Right lobe of liver (tissue), 6 donors: Measurements from ENCODE around the gene PEX6. TPM values are rescaled to one million over a fixed set of nuclear protein-coding genes. Genes with fewer than 3 reads are reported as not detected.
A peak's percentile ranks its signal among the peaks of the same experiment; 100 is the strongest.
"Not testable (repeated sequence)": the region's sequence is repeated elsewhere in the genome, so short reads cannot be mapped to it uniquely, and the experiment has no call there.

Source experiments
- ATAC-seq, 4 donors: fragments of 200-7000 bp; cut with Tn5 transposase; one replicate each; pipeline ENCODE4 v1.9.1; 2020; ENCODE audit warnings: mild to moderate bottlenecking in 4 of 4, moderate library complexity in 4 of 4
- DNase-seq, 3 donors: peaks; one replicate each; pipeline ENCODE4 v3.0.0-alpha.2; 2020
- H3K27ac ChIP-seq, 3 donors: fragments of 200-600 bp; one replicate each; pipeline ENCODE4 v1.8.0; 2022
- H3K27me3 ChIP-seq, 2 donors: fragments of 200-600 bp; one replicate each; pipeline ENCODE4 v1.8.0; 2022
- H3K36me3 ChIP-seq, 4 donors: fragments of 200-600 bp; sonication (generic) in 1 of 4; one replicate each; pipeline versions ENCODE4 v1.5.1 to v1.8.0; 2017 to 2022; ENCODE audit warnings: control low read depth in 1 of 4
- H3K4me1 ChIP-seq, 4 donors: fragments of 200-600 bp; sonication (generic) in 1 of 4; one replicate each; pipeline versions ENCODE4 v1.5.1 to v1.8.0; 2017 to 2022; ENCODE audit warnings: control low read depth in 1 of 4
- H3K4me3 ChIP-seq, 3 donors: fragments of 200-600 bp; one replicate each; pipeline ENCODE4 v1.8.0; 2022
- H3K9me3 ChIP-seq, 4 donors: fragments of 200-600 bp; sonication (generic) in 1 of 4; one replicate each; pipeline versions ENCODE4 v1.5.1 to v1.8.0; 2017 to 2022; ENCODE audit warnings: control low read depth in 1 of 4
- POLR2A ChIP-seq: fragments of 450-650 bp; IDR thresholded peaks from one replicate; pipeline ENCODE4 v1.6.1; 2017; ENCODE audit warnings: antibody characterized with exemption, mild to moderate bottlenecking
- WGBS: methylation state at CpG from one replicate; pipeline ENCODE4 v1.1.6; 2018; ENCODE audit warnings: low coverage, low lambda C conversion rate; ENCODE audit not compliant: insufficient coverage; ENCODE audit errors: missing lambda C conversion rate; 5-methylcytosine and 5-hydroxymethylcytosine counted together
- intact Hi-C, 2 donors: fragments of 100-400 bp; cut with DNase I; formaldehyde crosslinking; loops; one replicate each; pipeline versions ENCODE4 v1.11.2 to v1.14.1; 2022
- total RNA-seq, 6 experiments: library from RNA; depleted of rRNA in 2 of 6; stranded (reverse); fragments of >200 nt in 2 of 6; fragmentation: NEBNext Ultra II Directional in 3 of 6; extraction: Animal tissue kit (Norgen Biotek cat#: 25700) in 3 of 6; gene quantifications; one replicate each; pipeline versions ENCODE4 v1.1.0 to v1.2.4, GENCODE V29; 2016 to 2023
- TF ChIP-seq, protein P1 (sequence below), 4 donors: fragments of 200-600 bp in 3 of 4; fragments of 450-650 bp in 1 of 4; IDR thresholded peaks; one replicate each; pipeline versions ENCODE4 v1.5.1 to v1.8.0; 2016 to 2022; ENCODE audit warnings: antibody characterized with exemption in 4 of 4, mild to moderate bottlenecking in 2 of 4
- donor health status: DM: no; HTN: yes; CAD: no.
- donor health status: DM: no; HTN: no; CAD: no.
- donor health status: DM: no; HTN: no; CAD: no.
- donor health status: DM: no; HTN: yes; CAD: no.
- donor health status: DM: no; HTN: yes; CAD: no.

Gene PEX6
- total RNA-seq, 6 experiments from 2014 or later, result 15.7 to 25.9 (median 21.3) TPM

DNA sequence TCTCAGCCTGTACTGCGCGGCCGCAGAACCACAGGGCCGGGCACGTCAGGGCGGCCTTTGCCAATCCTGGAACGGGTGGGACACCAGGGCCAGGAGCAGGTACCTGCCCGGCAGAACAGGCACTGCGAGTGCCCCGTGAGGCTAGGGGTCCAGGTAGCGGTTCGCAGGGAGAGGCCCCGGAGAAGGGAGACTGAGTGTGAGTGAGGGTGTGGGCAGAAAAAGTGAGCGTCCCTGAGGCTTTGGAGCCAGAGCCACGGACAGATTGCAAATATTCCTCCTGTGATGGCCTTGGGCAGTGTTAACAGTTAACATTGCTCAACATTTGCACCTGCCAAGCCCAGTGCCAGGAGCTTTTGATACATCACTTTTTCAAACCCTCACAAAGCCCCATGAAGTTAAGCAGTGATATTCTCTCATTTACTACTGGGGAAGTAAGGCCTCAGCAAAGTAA, 17.9 kb downstream of the PEX6 start:
- TF ChIP-seq, protein P1, sequence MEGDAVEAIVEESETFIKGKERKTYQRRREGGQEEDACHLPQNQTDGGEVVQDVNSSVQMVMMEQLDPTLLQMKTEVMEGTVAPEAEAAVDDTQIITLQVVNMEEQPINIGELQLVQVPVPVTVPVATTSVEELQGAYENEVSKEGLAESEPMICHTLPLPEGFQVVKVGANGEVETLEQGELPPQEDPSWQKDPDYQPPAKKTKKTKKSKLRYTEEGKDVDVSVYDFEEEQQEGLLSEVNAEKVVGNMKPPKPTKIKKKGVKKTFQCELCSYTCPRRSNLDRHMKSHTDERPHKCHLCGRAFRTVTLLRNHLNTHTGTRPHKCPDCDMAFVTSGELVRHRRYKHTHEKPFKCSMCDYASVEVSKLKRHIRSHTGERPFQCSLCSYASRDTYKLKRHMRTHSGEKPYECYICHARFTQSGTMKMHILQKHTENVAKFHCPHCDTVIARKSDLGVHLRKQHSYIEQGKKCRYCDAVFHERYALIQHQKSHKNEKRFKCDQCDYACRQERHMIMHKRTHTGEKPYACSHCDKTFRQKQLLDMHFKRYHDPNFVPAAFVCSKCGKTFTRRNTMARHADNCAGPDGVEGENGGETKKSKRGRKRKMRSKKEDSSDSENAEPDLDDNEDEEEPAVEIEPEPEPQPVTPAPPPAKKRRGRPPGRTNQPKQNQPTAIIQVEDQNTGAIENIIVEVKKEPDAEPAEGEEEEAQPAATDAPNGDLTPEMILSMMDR (IDR thresholded peaks at IDR 0.05), result no peak
- no peak for TF ChIP-seq POLR2A
- no peaks in the 10 kb centered on the region for H3K9me3 ChIP-seq
- H3K27ac ChIP-seq, result peak overlapping the region in 2 of 3 donors; percentile 78 to 93
- peaks cover 0 to 36% (median 14%) of the 10 kb centered on the region in 4 donors for H3K36me3 ChIP-seq
- H3K27me3 ChIP-seq, result no peaks in the 10 kb centered on the region
- peaks cover 0 to 8% (median 3%) of the 10 kb centered on the region in 4 donors for H3K4me1 ChIP-seq
- DNase-seq, result peak in 1 of 3 donors; percentile 34
- intact Hi-C loops, result no loop called here
- ATAC-seq, result peak; percentile 38 to 69 (median 58)
- 8% methylated on average over 12 of the region's 15 CpGs for WGBS
- H3K4me3 ChIP-seq, result peak overlapping the region; percentile 51 to 93 (median 86)

DNA sequence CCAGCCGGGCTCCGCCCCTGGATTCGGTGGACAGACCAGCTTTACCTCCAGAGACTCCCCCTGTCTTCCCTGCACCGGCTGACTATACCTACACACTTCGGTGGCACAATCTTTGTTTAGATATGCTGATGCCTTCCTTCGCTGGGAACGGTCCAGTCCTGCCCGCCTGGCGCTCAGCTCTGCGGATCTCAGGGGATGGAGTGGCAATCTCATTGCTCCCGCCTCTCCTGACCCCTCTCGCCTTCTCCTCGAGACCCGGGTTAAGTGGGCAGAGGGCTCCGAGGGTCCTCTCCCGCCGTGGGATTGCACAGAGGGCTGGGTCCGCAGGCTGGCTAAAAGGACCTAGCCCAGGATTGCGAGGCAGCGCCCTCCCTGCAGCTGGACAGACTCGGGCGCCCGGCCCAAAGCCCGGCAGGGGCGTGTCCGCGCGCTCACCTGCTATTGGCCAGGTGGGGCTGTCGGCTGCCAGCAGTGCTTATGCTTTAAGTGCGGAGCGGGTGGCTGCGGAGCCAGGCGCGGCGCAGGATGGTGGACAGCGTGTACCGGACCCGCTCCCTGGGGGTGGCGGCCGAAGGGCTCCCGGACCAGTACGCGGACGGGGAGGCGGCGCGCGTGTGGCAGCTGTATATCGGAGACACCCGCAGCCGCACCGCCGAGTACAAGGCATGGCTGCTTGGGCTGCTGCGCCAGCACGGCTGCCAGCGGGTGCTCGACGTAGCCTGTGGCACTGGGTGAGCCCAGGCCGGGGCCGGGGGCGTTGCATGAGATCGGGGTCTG, 18.6 kb downstream of the PEX6 start, which contains the start of gene GNMT:
GNMT (plus strand) TSS at position 512 of the 777 bp plus-strand sequence; CDS start at position 526, 14 bp downstream.
- H3K4me3 ChIP-seq, result peak within 1 kb of the TSS; percentile 51 to 93 (median 86)
- ATAC-seq, result peak; percentile 91 to 95 (median 92)

DNA sequence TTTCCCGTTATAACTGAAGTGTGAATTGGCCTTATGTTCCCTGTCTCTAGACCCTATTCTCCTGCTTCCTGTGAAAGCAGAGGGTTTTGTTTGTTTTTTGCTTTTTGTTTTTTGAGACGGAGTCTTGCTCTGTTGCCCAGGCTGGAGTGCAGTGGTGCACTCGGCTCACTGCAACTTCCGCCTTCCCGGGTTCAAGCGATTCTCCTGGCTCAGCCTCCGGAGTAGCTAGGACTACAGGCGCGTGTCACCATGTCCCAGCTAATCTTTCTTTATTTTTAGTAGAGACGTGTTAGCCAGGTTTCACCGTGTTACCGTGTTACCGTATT, 19.1 kb downstream of the PEX6 start:
- no peak for TF ChIP-seq POLR2A
- TF ChIP-seq, protein P1 (IDR thresholded peaks at IDR 0.05), result no peak
- no peaks in the 10 kb centered on the region for H3K9me3 ChIP-seq
- peak overlapping the region; percentile 51 to 93 (median 86) for H3K4me3 ChIP-seq
- ATAC-seq (no peak), DNase-seq (no peak)
- intact Hi-C loops, result no loop called here
- H3K27ac ChIP-seq, result peak overlapping the region in 2 of 3 donors; percentile 78 to 93
- H3K4me1 ChIP-seq, result peaks cover 0 to 8% (median 3%) of the 10 kb centered on the region in 4 donors
- WGBS, result 14% methylated on average over 10 of the region's 13 CpGs
- H3K27me3 ChIP-seq, result no peaks in the 10 kb centered on the region
- peaks cover 0 to 26% (median 8%) of the 10 kb centered on the region in 4 donors for H3K36me3 ChIP-seq

More for the DNA sequence above, 18.6 kb downstream of the PEX6 start, which contains the start of gene GNMT:
- Histone ChIP-seq H3K4me1 (peaks cover 0 to 8% (median 3%) of the 10 kb centered on the region in 4 donors), H3K9me3 (no peaks in the 10 kb centered on the region), H3K27me3 (no peaks in the 10 kb centered on the region), H3K27ac (peak within 1 kb of the TSS in 2 of 3 donors; percentile 78 to 93), H3K36me3 (peaks cover 0 to 32% (median 11%) of the 10 kb centered on the region in 4 donors)
- intact Hi-C loops, result no loop called here
- WGBS, result 10% methylated on average over 9 of the region's 62 CpGs
- TF ChIP-seq, protein P1 (IDR thresholded peaks at IDR 0.05), result peak in 1 of 4 donors; percentile 23
- TF ChIP-seq POLR2A, result peak; percentile 46
- peak; percentile 87 to 96 (median 95) for DNase-seq

DNA sequence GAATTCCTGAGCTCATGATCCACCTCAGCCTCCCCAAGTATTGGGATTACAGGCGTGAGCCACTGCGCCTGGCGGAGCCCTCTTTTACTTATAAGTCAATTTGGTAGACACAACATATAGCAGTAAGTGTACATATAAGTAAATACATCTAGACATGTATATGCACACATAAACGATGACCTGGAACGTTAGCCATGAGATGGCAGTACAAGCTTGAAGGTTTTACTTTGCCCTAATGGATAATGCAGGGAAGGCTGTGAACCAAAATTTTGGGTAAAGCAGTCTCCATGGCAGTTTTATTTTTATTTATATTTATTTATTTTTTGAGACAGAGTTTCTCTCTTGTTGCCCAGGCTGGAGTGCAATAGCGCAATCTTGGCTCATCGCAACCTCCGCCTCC, 20.9 kb downstream of the PEX6 start:
- intact Hi-C loops, result no loop called here
- H3K27me3 ChIP-seq, result no peaks in the 10 kb centered on the region
- H3K4me3 ChIP-seq, result no peak overlapping the region
- WGBS, result 92% methylated on average over 6 of the region's 8 CpGs
- ATAC-seq (no peak), DNase-seq (no peak)
- no peaks in the 10 kb centered on the region for H3K9me3 ChIP-seq
- H3K4me1 ChIP-seq, result peaks cover 0 to 8% (median 3%) of the 10 kb centered on the region in 4 donors
- TF ChIP-seq, protein P1 (IDR thresholded peaks at IDR 0.05), result no peak
- no peak for TF ChIP-seq POLR2A
- H3K36me3 ChIP-seq, result peaks cover 0 to 11% (median 0%) of the 10 kb centered on the region in 4 donors
- H3K27ac ChIP-seq, result no peak overlapping the region

DNA sequence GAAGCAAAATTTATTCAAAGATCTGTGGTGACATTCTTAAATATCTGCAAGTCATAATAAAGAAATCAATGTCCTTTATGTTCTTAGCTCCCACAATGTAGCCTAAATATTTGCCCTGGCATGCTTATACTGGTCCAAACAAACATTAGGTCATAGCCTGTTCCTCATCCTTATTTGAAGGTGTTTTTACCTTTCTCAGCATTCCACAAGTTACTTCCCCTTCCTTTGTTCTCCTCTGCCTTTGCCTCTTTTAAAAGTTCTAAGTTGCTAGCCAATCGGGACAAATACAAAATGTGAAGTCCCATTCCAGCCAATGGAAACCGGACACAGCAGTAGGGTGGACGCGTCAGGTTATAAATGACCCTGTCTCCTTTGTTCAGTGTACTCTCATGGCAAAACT, 24.6 kb downstream of the PEX6 start:
- intact Hi-C loops, H3K4me1 ChIP-seq, H3K36me3 ChIP-seq, DNase-seq, H3K27ac ChIP-seq, H3K27me3 ChIP-seq, H3K4me3 ChIP-seq, H3K9me3 ChIP-seq, ATAC-seq: not testable (repeated sequence)
- 81% methylated on average over 4 of the region's 4 CpGs for WGBS
